Esophagus squamous epithelium (tissue), 5 donors: ENCODE data around the gene JPT1. TPM values are rescaled to one million over a fixed set of nuclear protein-coding genes. Genes with fewer than 3 reads are reported as not detected.
A peak's percentile ranks its signal among the peaks of the same experiment; 100 is the strongest.

ENCODE experiments used
- DNase-seq: peaks from one replicate; lab custom pipeline; 2025; lab: John Stamatoyannopoulos, UW
- H3K27ac ChIP-seq, 4 donors: fragments of 200-600 bp; sonication (generic); one replicate each; pipeline ENCODE4 v1.5.1; 2016 to 2019; ENCODE audit warnings: mild to moderate bottlenecking in 1 of 4
- H3K27me3 ChIP-seq, 4 donors: fragments of 200-600 bp; sonication (generic); 1 replicate in 3 of 4; 2 replicates in 1 of 4; pipeline versions ENCODE4 v1.5.1 to v1.6.0; 2017 to 2021; ENCODE audit warnings: antibody characterized with exemption in 1 of 4
- H3K36me3 ChIP-seq, 3 donors: fragments of 200-600 bp; sonication (generic); one replicate each; pipeline ENCODE4 v1.5.1; 2016 to 2019
- H3K4me1 ChIP-seq, 3 donors: fragments of 200-600 bp; sonication (generic); one replicate each; pipeline ENCODE4 v1.5.1; 2017 to 2019
- H3K4me3 ChIP-seq, 4 donors: fragments of 200-600 bp; sonication (generic); 1 replicate in 3 of 4; 2 replicates in 1 of 4; pipeline ENCODE4 v1.5.1; 2016 to 2019; ENCODE audit warnings: mild to moderate bottlenecking in 2 of 4, moderate library complexity in 1 of 4
- H3K9me3 ChIP-seq, 3 donors: fragments of 200-600 bp; sonication (generic); one replicate each; pipeline ENCODE4 v1.5.1; 2016 to 2019
- POLR2A ChIP-seq, 4 donors: fragments of 450-650 bp; IDR thresholded peaks; one replicate each; pipeline ENCODE4 v1.6.1; 2017; ENCODE audit warnings: antibody characterized with exemption in 4 of 4, mild to moderate bottlenecking in 4 of 4, moderate library complexity in 3 of 4
- WGBS, 2 donors: methylation state at CpG; one replicate each; pipeline ENCODE4 v1.1.5; 2018; 5-methylcytosine and 5-hydroxymethylcytosine counted together
- intact Hi-C: fragments of 100-400 bp; cut with DNase I; formaldehyde crosslinking; loops from one replicate; pipeline ENCODE4 v1.15.0; 2022
- total RNA-seq, 4 donors: library from RNA; depleted of rRNA; stranded (reverse); fragments of >200 nt; gene quantifications; one replicate each; pipeline ENCODE4 v1.1.0, GENCODE V29; 2016
- TF ChIP-seq, protein P1 (sequence below), 6 experiments: fragments of 450-650 bp in 4 of 6; fragments of 200-600 bp in 2 of 6; sonication (generic) in 2 of 6; IDR thresholded peaks; one replicate each; pipeline ENCODE4 v1.5.1; 2016 to 2019; ENCODE audit warnings: antibody characterized with exemption in 6 of 6, mild to moderate bottlenecking in 4 of 6, moderate library complexity in 4 of 6
- donor health status: DM: yes; HTN: yes; CAD: no.

JPT1 gene
- total RNA-seq, 4 donors from 2014 or later: 82.2 to 249 (median 196) TPM

DNA sequence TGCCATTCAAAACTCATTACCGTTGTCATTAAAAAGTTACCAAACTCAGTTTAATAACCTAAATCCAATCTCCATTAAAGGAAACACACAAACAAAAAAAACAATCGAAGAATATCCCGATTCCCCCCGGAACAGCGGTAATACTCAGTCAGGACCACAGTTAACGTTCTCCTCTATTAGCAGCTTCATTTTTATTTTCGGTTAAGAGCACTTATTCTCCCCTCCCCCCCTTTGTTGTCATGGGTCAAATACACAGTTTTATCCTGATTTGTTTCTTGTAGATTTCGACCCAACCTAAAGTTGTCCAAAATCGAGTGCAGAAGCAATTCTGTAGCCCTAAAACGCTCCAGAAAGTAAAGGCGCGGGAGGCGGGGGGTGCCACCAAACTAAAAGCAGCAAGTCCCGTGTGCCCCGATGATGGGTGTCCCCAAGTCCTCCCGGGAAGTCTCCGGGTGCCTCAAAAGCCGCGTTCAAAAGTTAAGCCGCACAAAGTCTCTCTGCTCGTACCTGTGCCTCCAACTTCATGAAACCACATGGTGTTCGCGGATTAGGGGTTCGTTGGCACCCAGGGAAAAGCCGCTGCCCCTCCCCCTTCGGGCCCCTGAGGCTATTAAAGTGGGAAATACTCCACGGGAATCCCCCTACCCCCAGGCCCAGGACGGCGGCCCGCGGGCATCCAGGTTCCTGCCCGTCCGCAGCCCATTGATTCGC, 27.5 kb upstream of the JPT1 start:
- no peak for TF ChIP-seq POLR2A (IDR thresholded peaks at IDR 0.05)
- TF ChIP-seq, protein P1, sequence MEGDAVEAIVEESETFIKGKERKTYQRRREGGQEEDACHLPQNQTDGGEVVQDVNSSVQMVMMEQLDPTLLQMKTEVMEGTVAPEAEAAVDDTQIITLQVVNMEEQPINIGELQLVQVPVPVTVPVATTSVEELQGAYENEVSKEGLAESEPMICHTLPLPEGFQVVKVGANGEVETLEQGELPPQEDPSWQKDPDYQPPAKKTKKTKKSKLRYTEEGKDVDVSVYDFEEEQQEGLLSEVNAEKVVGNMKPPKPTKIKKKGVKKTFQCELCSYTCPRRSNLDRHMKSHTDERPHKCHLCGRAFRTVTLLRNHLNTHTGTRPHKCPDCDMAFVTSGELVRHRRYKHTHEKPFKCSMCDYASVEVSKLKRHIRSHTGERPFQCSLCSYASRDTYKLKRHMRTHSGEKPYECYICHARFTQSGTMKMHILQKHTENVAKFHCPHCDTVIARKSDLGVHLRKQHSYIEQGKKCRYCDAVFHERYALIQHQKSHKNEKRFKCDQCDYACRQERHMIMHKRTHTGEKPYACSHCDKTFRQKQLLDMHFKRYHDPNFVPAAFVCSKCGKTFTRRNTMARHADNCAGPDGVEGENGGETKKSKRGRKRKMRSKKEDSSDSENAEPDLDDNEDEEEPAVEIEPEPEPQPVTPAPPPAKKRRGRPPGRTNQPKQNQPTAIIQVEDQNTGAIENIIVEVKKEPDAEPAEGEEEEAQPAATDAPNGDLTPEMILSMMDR (IDR thresholded peaks at IDR 0.05): no peak
- peak overlapping the region; percentile 97 to 100 (median 99) for H3K27ac ChIP-seq
- peaks cover 0 to 34% (median 0%) of the 10 kb centered on the region in 3 donors for H3K36me3 ChIP-seq
- peak overlapping the region; percentile 83 to 98 (median 91) for H3K4me3 ChIP-seq
- DNase-seq: no peak
- no peaks in the 10 kb centered on the region for H3K9me3 ChIP-seq
- no peaks in the 10 kb centered on the region for H3K27me3 ChIP-seq
- 0 to 1% methylated on average over 15 of the region's 34 CpGs for WGBS, 2 donors
- H3K4me1 ChIP-seq: peaks cover 6 to 48% (median 24%) of the 10 kb centered on the region in 3 donors
- intact Hi-C loops: no loop called here

DNA sequence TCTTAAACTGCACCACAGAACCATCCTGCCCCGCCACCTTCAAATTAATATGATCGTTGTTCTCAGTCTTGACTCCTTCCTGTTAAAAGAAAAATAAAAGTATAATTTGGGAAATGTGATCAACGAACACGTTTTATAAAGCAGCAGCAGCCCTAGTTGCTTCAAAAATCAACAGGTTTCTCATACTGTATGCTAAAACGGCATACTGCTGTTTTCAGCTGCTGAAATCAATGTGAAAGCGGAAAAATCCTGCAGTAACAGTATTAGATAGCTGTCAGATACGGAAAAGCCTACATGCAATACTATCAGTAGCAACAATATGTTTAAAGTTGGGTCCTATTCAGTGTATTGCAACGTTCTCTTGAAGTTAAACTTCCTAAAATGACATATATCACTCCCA, 26.8 kb upstream of the JPT1 start:
- TF ChIP-seq, protein P1 (IDR thresholded peaks at IDR 0.05): no peak
- no peak for TF ChIP-seq POLR2A (IDR thresholded peaks at IDR 0.05)
- H3K27me3 ChIP-seq: no peaks in the 10 kb centered on the region
- peak overlapping the region; percentile 83 to 98 (median 91) for H3K4me3 ChIP-seq
- H3K9me3 ChIP-seq: no peaks in the 10 kb centered on the region
- H3K36me3 ChIP-seq: peaks cover 0 to 40% (median 0%) of the 10 kb centered on the region in 3 donors
- peak overlapping the region; percentile 97 to 100 (median 99) for H3K27ac ChIP-seq
- WGBS, 2 donors: 4% methylated on average over 7 to 8 of the region's 8 CpGs
- peaks cover 6 to 54% (median 24%) of the 10 kb centered on the region in 3 donors for H3K4me1 ChIP-seq
- intact Hi-C loops: no loop called here
- DNase-seq: no peak

DNA sequence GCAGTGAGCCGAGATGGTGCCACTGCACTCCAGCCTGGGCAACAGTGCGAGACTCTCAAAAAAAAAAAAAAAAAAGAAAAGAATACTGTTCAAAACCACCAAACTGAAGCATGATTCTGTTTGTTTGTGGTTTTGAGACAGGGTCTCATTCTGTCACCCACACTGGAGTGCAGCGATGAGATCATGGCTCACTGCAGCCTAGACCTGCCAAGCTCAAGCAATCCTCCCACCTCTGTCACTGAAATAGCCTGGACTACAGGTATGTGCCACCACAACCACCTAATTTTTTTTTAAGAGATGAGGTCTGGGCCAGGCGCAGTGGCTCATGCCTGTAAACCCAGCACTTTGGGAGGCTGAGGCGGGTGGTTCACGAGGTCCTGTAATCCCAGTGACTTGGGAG, 24.1 kb upstream of the JPT1 start:
- no peak overlapping the region for H3K27ac ChIP-seq
- peaks cover 11 to 67% (median 22%) of the 10 kb centered on the region in 3 donors for H3K36me3 ChIP-seq
- H3K4me3 ChIP-seq: no peak overlapping the region
- intact Hi-C loops: no loop called here
- H3K27me3 ChIP-seq: no peaks in the 10 kb centered on the region
- no peak for TF ChIP-seq POLR2A (IDR thresholded peaks at IDR 0.05)
- TF ChIP-seq, protein P1 (IDR thresholded peaks at IDR 0.05): no peak
- H3K9me3 ChIP-seq: no peaks in the 10 kb centered on the region
- DNase-seq: no peak
- peaks cover 6 to 67% (median 24%) of the 10 kb centered on the region in 3 donors for H3K4me1 ChIP-seq
- WGBS, 2 donors: 83 to 84% methylated on average over 6 of the region's 6 CpGs

DNA sequence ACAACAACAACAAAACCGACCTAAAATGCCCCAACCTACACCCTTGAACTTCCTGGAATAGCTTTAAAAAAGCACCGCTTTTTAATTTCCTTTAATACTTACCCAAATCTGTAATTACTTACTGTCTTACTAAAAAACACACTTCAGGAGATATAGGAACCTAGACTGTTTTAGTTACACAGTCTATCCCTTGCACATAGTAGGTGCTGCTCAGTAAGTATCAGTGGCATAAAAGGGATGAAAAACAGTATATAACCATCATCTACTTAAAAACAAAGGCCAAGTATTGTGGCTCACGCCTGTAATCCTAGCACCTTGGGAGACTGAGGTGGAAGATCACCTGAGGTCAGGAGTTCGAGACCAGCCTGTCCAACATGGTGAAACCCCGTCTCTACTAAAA, 22.3 kb upstream of the JPT1 start:
- peaks cover 11 to 84% (median 32%) of the 10 kb centered on the region in 3 donors for H3K36me3 ChIP-seq
- TF ChIP-seq, protein P1 (IDR thresholded peaks at IDR 0.05): no peak
- TF ChIP-seq POLR2A (IDR thresholded peaks at IDR 0.05): no peak
- no peaks in the 10 kb centered on the region for H3K9me3 ChIP-seq
- no peak for DNase-seq
- no peaks in the 10 kb centered on the region for H3K27me3 ChIP-seq
- H3K27ac ChIP-seq: no peak overlapping the region
- H3K4me3 ChIP-seq: no peak overlapping the region
- peaks cover 6 to 78% (median 24%) of the 10 kb centered on the region in 3 donors for H3K4me1 ChIP-seq
- intact Hi-C loops: no loop called here
- 77 to 85% methylated on average over 4 to 5 of the region's 5 CpGs for WGBS, 2 donors

DNA sequence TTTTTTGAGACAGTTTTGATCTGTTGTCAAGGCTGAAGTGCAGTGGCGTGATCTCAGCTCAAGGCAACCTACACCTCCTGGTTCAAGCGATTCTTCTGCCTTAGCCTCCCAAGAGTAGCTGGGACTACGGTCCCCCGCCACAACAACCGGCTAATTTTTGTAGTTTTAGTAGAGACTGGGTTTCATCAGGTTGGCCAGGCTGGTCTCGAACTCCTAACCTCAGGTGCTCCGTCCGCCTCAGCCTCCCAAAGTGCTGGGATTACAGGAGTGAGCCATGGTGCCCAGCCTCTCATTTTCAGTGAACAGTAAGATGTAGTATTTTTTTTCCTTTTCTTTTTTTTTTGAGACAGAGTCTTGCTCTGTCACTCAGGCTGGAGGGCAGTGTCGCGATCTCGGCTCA, 20.7 kb upstream of the JPT1 start:
- no peak overlapping the region for H3K27ac ChIP-seq
- TF ChIP-seq POLR2A (IDR thresholded peaks at IDR 0.05): no peak
- TF ChIP-seq, protein P1 (IDR thresholded peaks at IDR 0.05): no peak
- no peaks in the 10 kb centered on the region for H3K9me3 ChIP-seq
- no peak for DNase-seq
- no peak overlapping the region for H3K4me3 ChIP-seq
- no peaks in the 10 kb centered on the region for H3K27me3 ChIP-seq
- peaks cover 11 to 98% (median 32%) of the 10 kb centered on the region in 3 donors for H3K36me3 ChIP-seq
- intact Hi-C loops: loop anchor here (5.0 kb wide), 1 partner anchor 58 kb away; no protein-coding TSS in a partner anchor
- 97 to 98% methylated on average over 11 of the region's 11 CpGs for WGBS, 2 donors
- peaks cover 6 to 71% (median 16%) of the 10 kb centered on the region in 3 donors for H3K4me1 ChIP-seq
